DLD1 (cell line): Measurements from ENCODE around the gene BTN3A1.
"Not testable (repeated sequence)": the region's sequence is repeated elsewhere in the genome, so short reads cannot be mapped to it uniquely, and the experiment has no call there.

ENCODE experiments used
- in situ Hi-C: cut with HindIII; loops from 2 replicates; pipeline ENCODE4 v1.10.0; 2017; ENCODE audit warnings: low sequenced_read_pairs

BTN3A1 gene

DNA sequence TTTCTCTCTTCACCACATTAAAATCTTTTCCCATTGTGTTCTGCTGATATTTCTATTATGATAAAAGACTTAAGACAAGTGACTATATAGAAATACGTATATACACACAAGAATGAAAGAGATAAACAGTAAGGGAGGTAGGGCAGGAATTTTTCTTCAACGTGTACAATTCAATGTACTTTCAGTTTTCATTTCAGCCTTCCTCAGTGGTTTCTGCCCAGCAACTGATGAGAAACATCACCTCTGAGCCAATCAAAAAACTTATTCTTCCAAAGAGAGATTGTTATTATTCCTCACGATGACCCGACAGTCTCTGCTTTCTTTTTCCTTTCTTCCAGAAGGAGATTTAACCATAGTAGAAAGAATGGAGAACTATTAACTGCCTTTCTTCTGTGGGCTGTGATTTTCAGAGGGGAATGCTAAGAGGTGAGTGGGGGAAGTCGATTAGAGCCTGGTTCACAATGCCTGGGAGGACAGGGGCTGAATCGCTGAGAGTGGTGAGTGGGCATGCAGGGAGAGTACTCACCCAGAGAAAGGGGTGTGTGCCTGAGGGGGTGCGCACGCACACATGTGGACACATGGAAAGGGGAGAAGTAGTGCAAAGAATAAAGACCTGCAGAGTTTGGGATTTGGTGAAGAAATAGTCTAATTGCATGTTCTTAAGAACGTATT is at the start of gene BTN3A1:
BTN3A1 (plus strand) TSS at position 289 of the 672 bp plus-strand sequence. CDS start 3,289 bp downstream, outside the sequence.
- in situ Hi-C loops, result no loop called here

- in situ Hi-C loops, result no loop called here
These were observed 49.8 kb upstream of the BTN3A1 start for GRCh38 chr6:26352315-26352714.

- in situ Hi-C loops, result no loop called here
These were observed 47.9 kb upstream of the BTN3A1 start for GRCh38 chr6:26354162-26354561.

DNA sequence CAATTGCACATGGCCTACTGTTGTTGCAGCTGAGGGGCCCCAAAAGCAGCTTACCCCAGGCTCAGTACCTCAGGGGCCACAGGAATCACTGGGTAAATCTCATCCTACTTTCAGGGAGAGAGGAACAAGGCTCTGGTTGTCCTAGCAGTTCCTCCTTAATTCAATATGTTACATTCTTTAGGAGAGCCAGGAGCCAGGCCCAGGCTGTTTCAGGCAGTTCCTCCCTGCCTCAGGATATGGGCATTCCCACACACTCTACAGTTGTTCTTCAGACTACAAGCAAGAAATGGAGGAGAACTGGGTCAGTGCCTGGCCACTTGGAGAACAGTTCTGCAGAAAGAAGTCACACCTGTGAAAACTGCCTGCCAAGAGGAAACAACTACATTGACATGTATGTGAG is 46.7 kb upstream of the BTN3A1 start:
- in situ Hi-C loops, result no loop called here

- in situ Hi-C loops, result not testable (repeated sequence)
These were observed 44.5 kb upstream of the BTN3A1 start for GRCh38 chr6:26357543-26357942.

- in situ Hi-C loops, result no loop called here
These were observed 43.5 kb upstream of the BTN3A1 start for GRCh38 chr6:26358511-26358981.

DNA sequence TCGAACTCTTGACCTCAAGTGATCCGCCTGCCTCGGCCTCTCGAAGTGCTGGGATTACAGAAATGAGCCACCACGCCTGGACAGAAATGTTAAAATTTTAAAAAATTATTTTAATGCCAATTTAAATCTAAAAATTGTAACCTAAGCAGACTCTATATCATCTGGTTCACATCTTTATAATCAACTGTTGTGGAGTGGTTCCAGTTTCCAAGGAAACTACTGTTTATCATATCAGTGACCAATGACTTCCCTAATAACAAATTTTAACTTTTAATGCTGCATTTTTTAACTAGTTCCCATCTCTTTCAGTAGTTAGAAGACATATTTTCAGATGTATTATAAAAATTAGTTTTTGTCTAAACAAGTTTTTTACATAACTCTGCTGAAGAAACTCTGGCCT is 42.3 kb upstream of the BTN3A1 start:
- in situ Hi-C loops, result no loop called here

DNA sequence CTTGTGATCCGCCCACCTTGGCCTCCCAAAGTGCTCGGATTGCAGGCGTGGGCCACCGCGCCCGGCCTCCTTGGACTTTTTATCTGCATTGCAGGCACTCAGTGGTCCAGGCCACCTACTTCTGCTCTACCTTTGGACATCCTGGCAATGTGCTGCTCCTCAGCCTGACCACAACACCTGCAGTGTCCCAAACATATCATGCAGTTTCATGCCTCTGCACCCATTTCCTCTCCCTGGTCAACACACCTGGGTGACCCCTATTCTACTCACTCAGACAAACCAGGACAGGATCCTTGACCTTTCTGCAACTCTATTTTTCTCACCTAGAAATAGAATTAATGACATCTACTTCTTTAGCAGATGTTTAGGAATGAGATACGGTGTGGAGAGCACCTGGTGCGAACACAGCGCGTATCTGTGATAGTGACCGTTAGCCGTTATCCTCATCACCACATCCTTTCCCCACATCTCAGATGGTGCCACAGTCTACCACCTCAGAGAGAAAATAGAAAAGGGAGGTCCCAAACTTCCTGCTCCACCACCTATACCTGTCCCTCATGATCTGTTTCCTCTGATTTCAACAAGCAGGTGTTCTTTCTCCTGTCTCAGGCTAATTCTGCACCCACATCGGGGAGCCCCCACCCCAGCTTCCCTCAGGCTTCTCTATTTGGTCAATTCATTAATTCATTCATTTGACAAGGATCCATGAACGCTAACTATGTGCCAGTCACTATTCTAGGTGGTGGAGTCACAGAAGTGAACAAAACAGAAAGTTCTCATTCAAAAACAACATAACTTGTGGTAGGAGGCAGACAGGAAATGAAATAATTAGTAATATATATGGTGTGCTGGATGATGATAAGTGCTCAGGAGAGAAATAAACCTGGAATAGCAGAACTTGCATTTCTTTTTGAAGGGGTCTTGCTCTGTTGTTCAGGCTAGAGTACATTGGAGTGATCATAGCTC is 41.3 kb upstream of the BTN3A1 start:
- in situ Hi-C loops, result no loop called here

GRCh38 chr6:26361544-26361943 is 40.5 kb upstream of the BTN3A1 start:
- in situ Hi-C loops, result no loop called here

GRCh38 chr6:26362093-26362835 is 39.8 kb upstream of the BTN3A1 start:
- in situ Hi-C loops, result no loop called here

- in situ Hi-C loops, result no loop called here
These were observed 39.2 kb upstream of the BTN3A1 start for GRCh38 chr6:26362836-26363220.

DNA sequence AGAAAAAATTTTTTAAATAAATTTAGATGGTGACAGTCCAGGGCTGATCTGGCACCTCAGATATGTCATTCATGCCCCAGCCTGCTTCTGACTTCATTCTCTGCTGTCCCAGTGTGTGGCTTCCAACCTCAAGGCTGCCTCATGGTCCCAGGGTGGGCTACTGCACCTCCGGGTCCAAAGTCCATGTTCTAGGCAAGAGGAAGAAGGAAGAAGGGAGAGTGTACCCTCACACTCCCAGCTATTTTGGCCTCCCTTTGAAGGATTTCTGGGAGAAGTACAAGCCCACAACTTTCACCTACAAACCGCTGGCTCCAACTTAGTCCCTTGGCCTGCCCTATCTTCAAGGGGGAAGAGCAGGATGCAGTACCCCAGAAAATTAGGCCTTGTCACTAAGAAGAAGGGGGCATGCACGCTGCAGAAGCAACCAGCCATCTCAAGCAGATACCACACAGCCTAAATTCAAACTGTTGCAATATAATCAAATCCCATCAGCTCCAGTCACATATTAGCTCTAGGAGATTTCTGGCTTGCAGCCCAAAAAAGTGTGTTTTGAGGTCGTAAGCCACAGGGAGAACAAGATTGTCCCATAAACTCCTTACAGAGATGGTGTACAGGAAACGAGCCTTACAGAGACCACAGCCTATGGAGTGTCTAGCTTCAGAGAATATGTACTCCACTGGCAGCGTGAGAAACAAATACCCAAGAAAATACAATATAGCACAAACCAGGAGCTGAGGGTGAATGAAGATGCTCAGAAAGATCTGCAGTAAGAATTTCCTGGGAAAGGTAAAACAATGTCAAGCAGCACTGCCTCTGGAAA is 38.0 kb upstream of the BTN3A1 start:
- in situ Hi-C loops, result no loop called here

GRCh38 chr6:26365633-26365995 is 36.5 kb upstream of the BTN3A1 start:
- in situ Hi-C loops, result no loop called here

DNA sequence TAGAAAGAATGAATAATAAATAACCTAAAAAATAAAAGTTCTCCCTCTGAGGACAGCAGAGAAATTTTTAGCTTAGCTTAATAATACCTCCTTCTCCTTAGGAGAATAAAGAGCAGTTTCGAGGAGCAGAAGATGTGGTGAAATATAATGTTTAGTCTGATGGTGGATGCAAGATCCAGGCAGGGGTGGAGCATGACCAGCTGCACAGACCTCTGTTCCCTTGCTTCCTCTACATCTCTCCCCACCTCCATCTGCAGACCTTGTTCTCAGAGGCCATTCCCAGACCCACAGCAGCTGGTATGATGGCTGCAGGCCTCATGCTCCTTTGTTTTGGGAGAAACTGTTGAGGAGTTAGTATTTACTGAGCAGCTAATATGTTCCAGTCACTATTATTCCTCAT is 35.6 kb upstream of the BTN3A1 start:
- in situ Hi-C loops, result no loop called here

GRCh38 chr6:26367114-26367513 is 35.0 kb upstream of the BTN3A1 start:
- in situ Hi-C loops, result no loop called here

DNA sequence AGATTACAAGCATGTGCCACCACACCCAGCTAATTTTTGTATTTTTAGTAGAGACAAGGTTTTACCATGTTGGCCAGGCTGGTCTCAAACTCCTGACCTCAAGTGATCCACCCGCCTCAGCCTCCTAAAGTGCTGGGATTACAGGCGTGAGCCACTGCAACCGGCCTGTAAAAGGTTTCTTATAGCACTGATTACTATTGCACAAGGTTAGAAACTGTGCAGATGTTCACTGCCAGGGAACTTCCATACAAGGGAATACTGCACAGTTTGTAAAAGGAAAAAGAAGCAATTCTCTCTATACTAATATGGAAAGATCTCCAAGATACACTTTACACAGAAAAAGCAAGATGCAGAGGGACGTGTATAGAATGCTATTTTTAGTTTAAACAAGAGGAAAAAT is 30.3 kb upstream of the BTN3A1 start:
- in situ Hi-C loops, result not testable (repeated sequence)

GRCh38 chr6:26372308-26373144 is 29.5 kb upstream of the BTN3A1 start:
- in situ Hi-C loops, result no loop called here

GRCh38 chr6:26375270-26375669 is 26.8 kb upstream of the BTN3A1 start:
- in situ Hi-C loops, result no loop called here

- in situ Hi-C loops, result no loop called here
These were observed 24.4 kb upstream of the BTN3A1 start for GRCh38 chr6:26377719-26378118.

DNA sequence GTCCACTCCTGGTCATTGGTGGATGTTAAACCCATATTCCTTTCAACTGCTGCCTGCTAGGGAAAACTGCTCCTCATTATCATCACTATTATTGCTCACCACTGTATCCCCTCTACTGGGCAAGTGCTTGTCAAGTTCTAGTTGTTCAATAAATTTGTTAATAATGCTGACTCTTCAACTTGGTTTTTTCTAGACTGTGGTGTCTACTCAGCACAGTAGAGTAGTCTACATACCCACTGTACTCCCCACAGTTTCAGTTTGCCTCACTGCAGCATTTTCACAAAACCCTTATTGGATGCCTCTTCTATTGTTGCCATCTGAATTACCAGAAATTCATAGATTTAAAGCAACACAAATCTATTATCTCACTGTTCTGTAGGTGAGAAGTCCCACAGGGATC is 23.9 kb upstream of the BTN3A1 start:
- in situ Hi-C loops, result not testable (repeated sequence)
